Right lobe of liver (tissue), 4 donors: ENCODE results near the gene GATA5.

Experiments
- CTCF ChIP-seq, 4 donors: fragments of 200-600 bp in 3 of 4; fragments of 450-650 bp in 1 of 4; IDR thresholded peaks; one replicate each; pipeline versions ENCODE4 v1.5.1 to v1.8.0; 2016 to 2022; ENCODE audit warnings: antibody characterized with exemption in 4 of 4, mild to moderate bottlenecking in 2 of 4
- POLR2A ChIP-seq: fragments of 450-650 bp; IDR thresholded peaks from one replicate; pipeline ENCODE4 v1.6.1; 2017; ENCODE audit warnings: antibody characterized with exemption, mild to moderate bottlenecking
- donor health status: DM: no; HTN: no; CAD: no.
- donor health status: DM: no; HTN: no; CAD: no.
- donor health status: DM: no; HTN: yes; CAD: no.

GRCh38 chr20:62493886-62494285, 18.1 kb upstream of the GATA5 start:
- TF ChIP-seq CTCF (IDR thresholded peaks at IDR 0.05) (no peak), POLR2A (no peak)
